Measurements from ENCODE around the gene DERA.
"Not testable (repeated sequence)": the region's sequence is repeated elsewhere in the genome, so short reads cannot be mapped to it uniquely, and the experiment has no call there.

Gene DERA
- 7.2 to 12.2 (median 9.8) reads per million in 4 donors for total RNA-seq

DNA sequence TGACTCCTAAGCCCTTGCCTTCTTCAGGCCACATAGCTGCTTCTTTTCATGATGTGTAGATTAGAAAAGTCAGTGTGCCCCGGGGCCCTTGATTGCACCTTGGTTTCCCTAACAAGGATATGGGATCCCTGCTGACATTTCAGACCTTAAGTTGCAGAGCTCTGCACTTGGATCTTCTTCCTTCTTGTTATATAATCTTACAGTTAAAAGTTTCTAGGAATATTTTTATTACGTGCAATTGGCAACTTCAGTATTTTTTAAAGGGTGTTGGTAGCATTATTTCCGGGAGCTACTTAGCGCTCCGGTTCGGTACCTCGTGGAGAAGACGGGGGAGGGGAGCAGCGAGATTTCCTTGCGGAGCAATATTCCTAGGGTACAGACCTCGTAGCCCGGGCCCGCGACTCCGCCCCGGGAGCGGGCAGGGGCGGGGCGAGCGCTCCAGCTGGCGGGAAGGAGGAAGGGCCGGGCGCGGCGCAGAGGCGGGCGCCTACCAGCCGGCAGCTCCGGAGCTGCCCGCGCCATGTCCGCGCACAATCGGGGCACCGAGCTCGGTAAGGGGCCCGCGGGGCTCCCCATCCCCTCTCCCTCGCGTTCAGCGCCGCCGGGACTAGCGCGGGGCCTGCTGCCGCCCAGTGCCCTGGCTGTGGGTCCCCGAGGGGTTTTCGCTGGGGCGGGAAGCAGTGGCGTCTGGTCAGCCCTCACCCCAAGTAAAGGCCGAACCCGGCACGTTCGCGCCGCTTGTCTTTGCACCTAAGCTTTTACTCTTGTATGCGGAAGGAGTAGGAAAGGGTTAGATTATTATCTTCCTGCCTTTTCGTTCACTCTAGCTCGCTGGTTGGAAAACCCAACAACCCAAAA lies at the start of gene DERA:
Gene DERA (plus strand): TSS at position 469 of the 858 bp plus-strand sequence. CDS start 52 bp downstream, at position 521.
- peak; percentile 28 to 63 (median 35) for DNase-seq

DNA sequence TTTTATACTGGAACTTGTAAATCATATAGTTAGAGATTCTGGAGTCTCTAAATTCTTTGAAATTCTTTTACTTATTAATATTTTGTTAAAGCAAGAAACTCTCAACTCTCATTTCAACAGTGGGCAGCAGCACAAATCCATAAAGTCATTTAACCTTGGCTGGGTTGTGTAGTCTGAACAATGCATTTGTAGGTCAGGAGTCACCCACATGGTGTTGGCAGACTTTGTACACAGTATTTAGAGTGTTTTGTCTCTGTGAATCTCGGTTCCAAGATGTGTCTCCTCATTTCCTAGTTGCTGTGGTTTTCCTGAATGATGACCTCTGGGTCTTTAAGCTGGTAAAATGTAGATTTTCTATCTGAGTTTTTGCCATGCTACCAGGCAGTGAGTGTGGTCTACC lies 49.7 kb upstream of the DERA start:
- no peak for DNase-seq

DNA sequence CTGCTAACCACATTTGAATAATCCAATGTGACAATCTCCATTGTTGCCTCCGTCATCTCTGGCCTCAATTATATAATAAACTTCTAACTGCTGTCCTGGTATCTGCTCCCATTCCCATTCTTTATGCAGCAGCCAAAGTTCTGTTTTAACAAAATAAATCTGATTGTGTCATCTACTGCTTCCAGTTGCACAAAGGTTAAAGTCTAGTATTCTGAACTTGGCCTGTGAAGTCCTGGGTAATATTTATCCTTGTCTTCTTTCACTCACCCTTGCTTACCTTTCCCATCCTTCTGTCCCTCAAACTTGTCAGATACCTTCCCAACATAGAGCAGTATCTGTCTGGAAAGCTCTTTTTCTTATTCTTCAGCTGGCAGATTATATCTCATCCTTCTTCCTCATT lies 48.3 kb upstream of the DERA start:
- DNase-seq: no peak

DNA sequence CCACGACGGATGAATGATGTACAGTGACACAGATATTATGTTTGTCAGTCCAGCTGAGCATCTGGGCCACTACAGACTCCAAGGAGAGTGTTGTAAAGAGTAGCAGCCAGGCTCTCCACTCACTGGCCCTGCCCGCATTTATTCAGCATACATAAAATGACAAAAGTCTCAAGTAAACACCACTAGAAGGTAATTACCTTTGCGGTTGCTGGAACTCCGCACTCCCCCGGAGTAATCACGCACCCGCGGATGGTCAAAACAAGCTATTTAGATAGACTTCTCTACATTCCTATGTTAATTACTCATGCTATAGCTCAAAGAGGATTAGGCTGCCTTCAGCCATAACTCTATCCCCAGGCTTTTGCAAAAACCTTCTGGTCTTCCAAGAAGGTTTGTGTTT lies 47.8 kb upstream of the DERA start:
- DNase-seq: no peak

DNA sequence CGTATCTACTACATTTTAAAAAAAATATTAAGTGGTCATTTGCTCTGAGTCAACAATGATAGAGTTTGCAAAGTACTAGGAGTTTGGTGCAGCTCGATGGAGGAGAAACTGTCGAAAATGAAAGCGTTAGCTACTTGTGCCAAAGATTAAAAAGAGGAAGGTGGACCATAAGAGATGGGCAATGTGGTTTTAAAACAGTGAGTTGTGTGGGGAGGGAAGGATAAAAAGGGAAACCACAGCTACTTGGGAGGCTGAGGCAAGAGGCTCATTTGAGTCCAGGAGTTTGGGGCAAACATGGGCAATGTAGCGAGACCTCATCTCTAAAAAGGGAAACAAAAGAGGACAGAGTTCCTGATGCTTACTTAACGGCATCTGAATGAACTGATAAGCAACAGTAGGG lies 47.1 kb upstream of the DERA start:
- no peak for DNase-seq

DNA sequence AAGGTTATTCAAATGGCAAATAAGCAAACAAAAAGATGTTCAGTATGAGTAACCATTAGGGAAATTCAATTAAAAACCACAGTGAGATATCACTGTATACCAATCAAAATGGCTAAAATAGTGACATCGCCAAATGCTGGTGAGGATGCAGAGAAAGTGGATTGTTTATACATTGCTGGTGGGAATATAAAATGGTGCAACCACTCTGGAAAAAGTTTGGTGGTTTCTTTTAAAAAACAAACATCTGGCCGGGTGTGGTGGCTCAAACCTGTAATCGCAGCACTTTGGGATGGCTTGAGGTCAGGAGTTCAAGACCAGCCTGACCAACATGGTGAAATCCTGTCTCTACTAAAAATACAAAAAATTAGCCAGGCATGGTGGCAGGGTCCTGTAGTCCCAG lies 42.9 kb upstream of the DERA start:
- no peak for DNase-seq

DNA sequence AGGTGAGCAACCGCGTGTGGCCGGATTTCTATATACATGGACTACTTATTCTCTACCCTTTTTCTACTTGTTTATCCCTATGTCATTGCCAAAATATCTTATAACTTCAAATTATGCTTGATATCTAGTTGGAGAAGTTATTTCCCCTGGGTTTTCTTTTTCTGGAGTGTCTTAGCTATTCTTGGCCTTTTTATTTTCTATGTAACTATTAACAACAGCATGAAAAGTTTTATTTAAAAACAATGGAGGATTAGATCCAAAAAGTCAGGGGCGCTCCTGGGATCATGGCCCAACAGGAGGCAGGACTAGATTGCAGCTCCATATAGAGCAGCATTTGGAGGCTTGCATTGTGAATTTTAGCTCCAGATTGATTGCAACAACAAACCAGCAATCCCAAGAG lies 37.6 kb upstream of the DERA start:
- no peak for DNase-seq

DNA sequence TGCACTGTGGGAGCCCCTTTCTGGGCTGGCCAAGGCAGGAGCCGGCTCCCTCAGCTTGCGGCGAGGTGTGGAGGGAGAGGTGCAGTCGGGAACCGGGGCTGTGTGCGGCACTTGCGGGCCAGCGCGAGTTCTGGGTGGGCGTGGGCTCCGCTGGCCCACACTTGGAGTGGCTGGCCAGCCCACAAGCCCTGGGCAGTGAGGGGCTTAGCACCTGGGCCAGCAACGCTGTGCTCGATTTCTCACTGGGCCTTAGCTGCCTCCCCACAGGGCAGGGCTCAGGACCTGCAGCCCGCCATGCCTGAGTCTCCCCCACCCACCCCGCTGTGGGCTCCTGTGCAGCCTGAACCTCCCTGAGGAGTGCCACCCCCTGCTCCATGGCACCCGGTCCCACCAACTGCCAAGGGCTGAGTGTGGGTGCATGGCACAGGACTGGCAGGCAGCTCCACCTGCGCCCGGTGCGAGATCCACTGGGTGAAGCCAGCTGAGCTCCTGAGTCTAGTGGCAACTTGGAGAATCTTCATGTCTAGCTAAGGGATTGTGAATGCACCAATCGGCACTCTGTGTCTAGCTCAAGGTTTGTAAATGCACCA lies 36.5 kb upstream of the DERA start:
- DNase-seq: not testable (repeated sequence)

DNA sequence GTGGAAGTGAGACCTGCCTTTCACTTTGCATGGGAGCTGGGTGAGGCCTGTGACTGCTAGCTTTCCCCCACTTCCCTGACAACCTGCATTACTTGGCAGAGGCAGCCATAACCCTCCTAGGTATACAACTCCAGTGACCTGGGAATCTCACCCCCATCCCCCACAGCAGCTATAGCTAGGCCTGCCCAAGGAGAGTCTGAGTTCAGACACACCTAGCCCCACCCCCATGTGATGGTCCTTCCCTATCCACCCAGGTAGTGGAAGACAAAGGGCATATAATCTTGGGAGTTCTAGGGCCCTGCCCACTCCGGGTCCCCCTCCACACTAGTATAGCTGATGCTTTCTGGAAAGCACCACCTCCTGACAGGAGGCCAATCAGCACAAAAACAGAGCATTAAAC lies 35.3 kb upstream of the DERA start:
- DNase-seq: no peak

DNA sequence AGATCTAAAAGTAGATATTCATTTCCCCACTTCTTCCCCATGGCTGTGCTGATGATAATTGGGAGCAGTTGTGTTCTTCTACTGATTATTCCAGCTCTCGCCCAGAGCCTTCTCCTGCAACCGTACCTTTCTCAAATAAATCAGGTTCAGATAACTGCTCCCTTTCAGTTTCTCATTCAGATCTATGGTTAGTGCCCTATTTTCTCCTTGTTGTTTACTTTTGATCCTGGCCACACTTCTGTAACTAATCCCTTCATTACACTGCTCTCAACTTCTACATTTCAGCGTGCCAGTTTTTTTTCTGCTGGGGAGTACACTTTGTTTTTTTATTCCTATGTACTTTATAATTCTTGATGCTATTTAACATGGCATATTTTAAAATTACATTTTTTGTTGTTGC lies 31.7 kb upstream of the DERA start:
- no peak for DNase-seq

DNA sequence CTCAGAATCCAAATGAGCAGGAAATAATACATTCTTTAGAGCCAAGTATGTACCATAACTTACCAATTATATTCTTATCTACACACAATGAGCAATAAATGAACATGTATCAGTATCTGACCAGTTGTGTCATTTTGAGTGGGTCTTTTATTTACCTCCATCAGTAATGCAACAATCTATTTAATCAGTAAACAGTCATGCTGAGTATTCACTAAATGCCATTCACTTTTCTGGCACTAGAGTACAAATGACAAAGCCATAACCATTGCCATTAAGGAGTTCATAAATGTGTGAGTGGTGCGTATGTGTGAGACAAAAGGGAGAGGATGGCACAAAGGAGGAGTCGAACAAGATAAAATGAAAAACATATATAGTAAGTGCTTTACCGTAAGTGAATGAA lies 30.4 kb upstream of the DERA start:
- DNase-seq: no peak

DNA sequence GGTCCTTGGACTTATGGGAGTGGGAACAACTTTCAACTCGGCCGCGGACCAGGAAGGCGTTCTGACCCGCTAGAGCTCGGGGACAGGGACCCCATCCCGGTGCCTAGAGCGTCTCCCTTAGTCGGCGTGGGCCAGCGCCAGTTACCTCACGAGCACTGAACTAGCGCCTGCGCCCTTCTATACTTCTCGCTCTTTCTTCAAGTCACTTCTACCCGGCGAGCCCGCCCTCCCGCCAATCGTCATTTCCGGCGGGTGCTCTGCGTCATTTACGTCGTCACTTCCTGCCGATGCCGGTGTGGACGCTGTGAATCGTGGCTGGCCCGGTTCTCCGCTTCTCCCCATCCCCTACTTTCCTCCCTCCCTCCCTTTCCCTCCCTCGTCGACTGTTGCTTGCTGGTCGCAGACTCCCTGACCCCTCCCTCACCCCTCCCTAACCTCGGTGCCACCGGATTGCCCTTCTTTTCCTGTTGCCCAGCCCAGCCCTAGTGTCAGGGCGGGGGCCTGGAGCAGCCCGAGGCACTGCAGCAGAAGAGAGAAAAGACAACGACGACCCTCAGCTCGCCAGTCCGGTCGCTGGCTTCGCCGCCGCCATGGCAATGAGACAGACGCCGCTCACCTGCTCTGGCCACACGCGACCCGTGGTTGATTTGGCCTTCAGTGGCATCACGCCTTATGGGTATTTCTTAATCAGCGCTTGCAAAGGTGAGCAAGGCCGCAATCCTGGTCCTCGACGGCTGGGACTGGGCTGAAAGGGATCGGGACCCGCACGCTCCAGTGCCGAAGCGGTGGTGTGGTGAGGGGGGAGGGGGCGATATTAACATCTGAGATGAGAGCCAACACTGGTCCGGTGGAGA lies 28.8 kb upstream of the DERA start, which contains the start of gene STRAP:
Gene STRAP (plus strand): TSS at position 270 of the 854 bp plus-strand sequence. CDS start 321 bp downstream, at position 591.
- DNase-seq: peak; percentile 88 to 96 (median 91)

DNA sequence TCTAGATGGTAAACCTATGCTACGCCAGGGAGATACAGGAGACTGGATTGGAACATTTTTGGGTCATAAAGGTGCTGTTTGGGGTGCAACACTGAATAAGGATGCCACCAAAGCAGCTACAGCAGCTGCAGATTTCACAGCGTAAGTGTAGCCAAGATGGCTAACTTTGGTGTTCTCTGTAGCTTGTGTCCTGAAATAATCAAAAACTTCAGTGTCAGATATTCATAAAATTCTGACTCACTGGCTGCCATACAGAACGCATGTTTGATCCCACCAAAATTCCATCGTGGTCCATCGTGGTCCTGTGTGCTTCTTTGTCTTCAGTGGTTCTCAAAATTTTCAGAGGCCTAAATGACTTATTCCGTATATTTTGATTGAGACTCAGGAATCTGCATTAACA lies 27.6 kb upstream of the DERA start:
- DNase-seq: no peak

DNA sequence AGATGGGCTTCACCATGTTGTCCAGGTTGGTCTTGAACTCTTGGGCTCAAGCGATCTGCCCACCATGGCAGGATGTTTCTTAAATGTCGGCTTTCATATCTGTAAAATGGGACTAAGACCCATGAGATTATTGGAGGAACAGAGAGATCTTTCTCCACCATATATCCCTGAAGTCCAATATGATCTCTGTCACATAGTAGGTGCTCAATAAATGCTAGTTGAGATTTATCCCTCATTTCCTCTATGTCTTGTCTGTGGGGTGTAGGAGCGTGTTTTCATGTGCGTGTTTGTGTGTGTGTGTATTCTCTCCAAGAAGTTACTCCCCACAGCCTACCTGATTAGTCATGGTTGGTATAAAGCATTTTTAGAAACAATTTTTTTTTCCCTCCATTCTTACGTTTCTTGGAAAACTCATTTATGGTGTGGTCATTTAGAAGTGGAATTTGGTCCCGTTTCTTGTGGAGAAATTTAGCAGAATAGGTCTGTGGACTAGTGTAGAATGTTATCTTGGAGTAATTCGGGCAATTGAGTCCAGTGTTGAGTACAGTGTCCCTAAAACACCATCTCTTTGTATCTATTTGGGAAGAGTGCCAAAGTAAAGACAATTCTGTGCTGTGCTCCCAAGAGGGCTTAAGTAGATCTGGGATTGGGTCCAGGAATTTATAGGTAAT lies 24.6 kb upstream of the DERA start:
- DNase-seq: no peak

DNA sequence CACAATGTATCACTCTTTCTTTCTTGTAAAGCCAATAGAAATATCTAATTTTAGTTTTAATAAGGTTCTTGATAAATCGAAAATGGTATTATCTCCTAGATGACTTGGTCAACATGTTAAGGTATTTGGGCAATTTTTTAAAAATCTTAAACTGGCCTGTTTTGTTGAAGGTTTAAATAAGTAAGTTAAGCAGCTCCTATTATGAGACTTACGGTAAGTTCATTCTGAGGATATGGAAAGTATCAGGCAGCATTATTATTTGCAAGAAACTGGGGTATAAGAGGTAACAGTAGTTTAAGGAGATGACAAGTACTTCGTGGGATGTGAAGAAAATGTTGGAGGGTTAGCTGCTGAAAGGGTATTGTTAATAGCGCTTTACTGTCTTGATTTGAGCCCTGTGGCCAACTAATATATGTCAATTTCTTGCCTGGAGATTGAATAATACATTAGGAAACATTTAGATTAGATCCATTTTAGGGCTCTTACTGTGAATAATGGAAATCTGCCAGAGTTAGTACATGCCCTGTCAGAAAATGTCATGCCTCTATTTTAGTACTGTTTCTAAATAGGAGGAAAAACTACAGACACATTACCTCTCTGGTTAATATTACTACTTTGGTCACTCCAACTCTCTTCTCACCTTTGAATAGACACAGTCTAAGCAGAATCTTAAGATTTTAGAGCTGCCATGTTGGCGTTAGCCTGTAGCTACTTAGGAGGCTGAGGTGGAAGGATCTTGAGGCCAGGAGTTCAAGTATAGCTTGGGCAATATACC lies 23.9 kb upstream of the DERA start:
- no peak for DNase-seq

DNA sequence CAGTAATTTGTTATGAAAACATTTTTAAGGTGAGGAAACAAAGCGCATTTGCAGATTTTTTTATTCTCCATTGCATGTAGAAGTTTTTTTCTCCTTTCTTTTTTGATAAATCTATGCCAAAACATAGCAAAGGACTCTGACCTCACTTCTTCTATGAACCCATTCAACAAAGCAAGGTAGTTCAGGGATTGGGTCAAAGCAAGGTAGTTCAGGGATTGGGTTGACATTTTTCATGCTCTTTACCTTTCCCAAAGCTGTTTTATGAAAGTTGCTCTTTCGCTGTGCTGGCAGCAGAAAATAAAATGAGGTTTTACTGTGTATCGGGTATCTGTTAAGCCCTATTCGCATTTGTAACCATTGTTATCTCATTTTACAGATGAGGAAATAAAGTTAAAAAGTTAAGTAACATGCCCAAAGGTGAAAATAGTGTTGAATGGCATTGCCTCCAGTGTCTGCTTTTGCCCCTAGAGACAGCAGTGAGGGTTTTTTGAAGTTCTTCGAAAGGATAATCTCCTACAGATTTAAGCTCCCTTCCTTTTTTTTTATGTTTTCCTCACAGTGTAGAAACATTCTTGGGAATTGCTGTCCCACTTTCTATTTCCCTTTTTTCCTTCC lies 18.4 kb upstream of the DERA start:
- no peak for DNase-seq

DNA sequence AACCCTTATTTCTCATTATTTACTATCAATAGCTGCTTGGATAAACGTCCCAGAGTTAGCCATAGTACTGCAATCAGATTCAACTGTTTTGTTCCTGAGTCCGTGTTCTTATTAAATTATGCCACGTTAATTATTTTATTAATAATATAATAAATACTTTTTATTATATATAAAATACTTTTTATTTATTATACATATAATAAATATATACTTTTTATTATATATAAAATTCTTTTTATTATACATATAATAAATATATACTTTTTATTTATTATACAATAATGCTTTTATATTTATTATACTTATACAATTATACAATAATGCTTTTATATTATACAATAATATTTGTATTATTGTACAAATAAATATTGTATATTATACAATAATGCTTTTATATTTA lies 17.9 kb upstream of the DERA start:
- no peak for DNase-seq

DNA sequence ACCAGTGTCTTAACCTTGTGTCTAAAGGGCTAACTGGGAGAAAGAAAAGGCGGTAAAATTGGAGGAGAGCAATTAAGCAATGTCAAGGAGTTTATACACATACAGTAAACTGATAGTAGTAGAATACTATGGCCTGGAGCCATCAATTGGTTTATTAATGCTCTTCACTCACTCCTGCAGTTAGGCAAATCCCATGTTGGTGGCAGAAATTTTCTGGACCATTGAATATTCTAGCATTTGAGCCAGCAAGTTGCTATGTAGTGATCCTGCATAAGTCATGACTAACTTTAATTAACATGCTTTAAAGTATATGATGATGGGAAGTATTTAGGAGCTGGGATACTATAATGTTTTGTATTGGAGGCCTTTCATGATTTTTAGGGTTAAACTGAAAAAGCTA lies 14.3 kb upstream of the DERA start:
- no peak for DNase-seq

DNA sequence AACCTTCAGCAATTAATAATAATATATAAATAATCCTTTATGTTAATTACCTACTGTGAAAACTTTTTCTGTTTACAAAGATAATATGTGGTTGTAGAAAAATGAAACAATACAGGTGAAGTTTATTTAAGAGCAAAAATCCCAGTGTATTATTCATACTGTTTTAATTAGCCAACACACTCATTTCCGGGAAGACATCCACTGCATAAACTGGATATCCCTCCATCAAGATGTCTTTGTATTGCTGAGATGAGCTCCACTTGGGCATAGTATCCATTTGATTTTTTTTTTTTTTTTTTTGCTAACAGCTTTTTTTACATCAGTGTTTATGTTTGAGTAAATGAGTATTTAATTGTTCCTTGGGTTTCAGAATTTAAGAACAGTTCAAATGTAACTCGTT lies 13.7 kb upstream of the DERA start:
- no peak for DNase-seq

DNA sequence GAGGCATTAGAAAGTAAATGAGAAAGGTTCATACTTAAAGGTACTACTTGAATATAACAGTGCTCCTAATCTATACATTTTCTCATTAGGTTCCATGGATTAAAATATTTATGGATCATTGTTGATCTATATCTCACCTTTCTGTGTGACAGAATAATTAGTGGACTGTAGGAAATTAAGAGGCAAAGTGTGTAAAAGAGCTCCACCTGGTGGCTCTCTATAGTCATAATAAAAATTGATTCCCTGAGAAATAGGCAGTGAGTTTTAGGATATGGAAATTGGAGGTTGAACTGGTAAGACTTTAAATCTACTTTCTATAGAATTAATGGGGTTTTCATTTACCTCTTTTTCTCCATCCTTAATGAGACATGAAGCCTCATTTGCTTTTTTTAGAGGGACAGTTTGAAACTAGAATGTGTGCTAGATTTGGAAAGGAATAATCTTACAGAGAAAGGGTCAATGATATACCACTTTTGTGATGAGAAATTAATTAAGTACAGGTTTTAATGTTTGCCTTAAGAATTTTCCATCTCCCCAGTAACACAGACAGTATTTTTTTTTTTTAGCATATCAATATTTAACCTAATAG lies 11.8 kb upstream of the DERA start:
- peak in 1 of 5 donors; percentile 17 for DNase-seq

DNA sequence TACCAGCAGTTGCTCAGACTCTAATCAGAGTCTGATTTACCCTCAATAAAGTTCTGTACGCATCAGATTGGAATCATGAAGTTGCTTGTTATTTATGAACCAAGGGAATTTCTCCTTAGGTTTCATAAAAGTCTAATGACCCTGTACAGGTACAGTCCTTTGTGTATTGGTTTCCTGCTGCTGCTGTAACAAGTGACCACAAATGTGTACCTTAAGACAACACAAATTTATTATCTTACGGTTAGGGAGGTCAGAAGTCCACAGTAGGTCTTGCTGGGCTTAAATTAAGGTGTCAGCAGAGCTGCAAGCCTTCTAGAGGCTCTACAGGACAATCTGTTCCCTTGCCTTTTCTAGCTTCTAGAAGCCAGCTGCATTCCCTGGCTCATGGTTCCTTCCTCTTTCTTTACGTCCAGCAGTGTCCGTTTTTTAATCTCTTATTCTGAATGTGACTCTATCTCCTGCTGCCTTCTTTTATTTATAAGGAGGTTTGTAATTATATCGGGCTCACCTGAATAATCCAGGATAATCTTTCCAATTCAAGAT lies 6.7 kb upstream of the DERA start:
- no peak for DNase-seq
